ENCODE results near the gene MRS2. TPM values are rescaled to one million over a fixed set of nuclear protein-coding genes. Genes with fewer than 3 reads are reported as not detected.

The MRS2 gene
- total and polyA plus RNA-seq, 9 of the 15 experiments (the other 6 are each of a cell fraction or from before 2014, with no cell fraction given), result 14.6 to 57.9 (median 48.1) TPM

DNA sequence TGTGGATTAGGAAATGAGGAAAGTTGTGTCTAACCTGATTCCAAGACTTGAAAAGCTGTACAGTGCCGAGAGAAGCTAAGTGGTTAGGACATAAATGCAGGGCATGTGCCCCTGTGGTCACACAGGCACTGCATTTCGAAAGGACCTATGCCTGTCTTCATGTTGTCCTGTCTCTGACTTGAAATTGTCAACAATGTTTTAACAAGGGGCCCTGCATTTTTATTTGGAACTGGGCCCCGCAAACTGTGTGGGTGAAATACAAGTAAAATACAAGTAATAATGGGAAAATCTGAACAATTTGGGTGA is 38.8 kb downstream of the MRS2 start:
- BruUV-seq (replicated peaks), result no TSS peak
- Histone ChIP-seq H3K79me2 (ENCODE audit: control insufficient read depth, insufficient read depth, low read length) (no peaks in the 10 kb centered on the region), H3K9me3 (replicated peaks; ENCODE audit: control insufficient read depth, insufficient read depth, low read depth, low read length) (no peaks in the 10 kb centered on the region), H3K27me3 (ENCODE audit: control insufficient read depth in 2 of 2, insufficient read depth in 2 of 2, low read length in 2 of 2) (peaks cover 0 to 4% of the 10 kb centered on the region in 2 experiments; a peak in 1 of 5 replicates), H3K4me3 (no peak overlapping the region), H3K9me1 (ENCODE audit: control insufficient read depth, insufficient read depth, low read length) (no peaks in the 10 kb centered on the region), H3K27ac (ENCODE audit: extremely low read depth, low read depth, low read length) (no peak overlapping the region), H2AFZ (ENCODE audit: low read depth, low read length) (no peak overlapping the region), H3K9ac (ENCODE audit: insufficient read depth in 1 of 2, low read depth in 2 of 2, low read length in 2 of 2) (no peak overlapping the region), H3K4me1 (replicated peaks in 1 of 2; ENCODE audit: control insufficient read depth in 2 of 2, insufficient read depth in 2 of 2, low read length in 2 of 2) (no peaks in the 10 kb centered on the region), H3K36me3 (ENCODE audit: control insufficient read depth, insufficient read depth, low read length) (no peaks in the 10 kb centered on the region), H4K20me1 (replicated peaks; ENCODE audit: control insufficient read depth, insufficient read depth, low read length) (no peaks in the 10 kb centered on the region), H3K4me2 (ENCODE audit: insufficient read depth, low read length) (no peak overlapping the region)
- in situ Hi-C loops (cut with MboI), result no loop called here
- DNase-seq (ENCODE audit: extremely low read depth in 1 of 4, low spot score in 3 of 4) (no peak), ATAC-seq (no peak), FAIRE-seq (no peak)
- intact Hi-C loops (cut with micrococcal nuclease), result no loop called here
- WGBS (ENCODE audit: insufficient coverage, low coverage, missing lambda C conversion rate), result 21% methylated on average over 3 of the region's 3 CpGs
- POLR2A ChIA-PET, result no interaction called here
- TF ChIP-seq GABPB2 (CRISPR knock-in tag; conservative IDR thresholded peaks at IDR 0.05), result no peak
- no peak for TF ChIP-seq ZNF589 (CRISPR knock-in tag; IDR thresholded peaks at IDR 0.05; ENCODE audit: low read depth)
- no peak for TF ChIP-seq HNRNPH1 (optimal IDR thresholded peaks at IDR 0.05; ENCODE audit: low read depth, low read length)
- no peak for TF ChIP-seq ZC3H8 (IDR thresholded peaks at IDR 0.05)
- no peak for TF ChIP-seq KDM1A (IDR thresholded peaks at IDR 0.05)
- no peak for TF ChIP-seq MAX (CRISPR knock-in tag; IDR thresholded peaks at IDR 0.05)
- no peak for TF ChIP-seq RUNX1 (IDR thresholded peaks at IDR 0.05; ENCODE audit: low read depth)
- no peak for TF ChIP-seq E2F8 (IDR thresholded peaks at IDR 0.05; ENCODE audit: low read depth, partially characterized antibody)
- CTCF ChIA-PET (ENCODE audit: low intra/inter-chr PET ratio), result interaction anchor here (1.0 kb wide), 1 partner anchor 38 kb away, joined by 3 read pairs; no protein-coding TSS in a partner anchor

Data from K562 (cell line).